ENCODE measurements around the gene SH3GL2.

Gene SH3GL2

DNA sequence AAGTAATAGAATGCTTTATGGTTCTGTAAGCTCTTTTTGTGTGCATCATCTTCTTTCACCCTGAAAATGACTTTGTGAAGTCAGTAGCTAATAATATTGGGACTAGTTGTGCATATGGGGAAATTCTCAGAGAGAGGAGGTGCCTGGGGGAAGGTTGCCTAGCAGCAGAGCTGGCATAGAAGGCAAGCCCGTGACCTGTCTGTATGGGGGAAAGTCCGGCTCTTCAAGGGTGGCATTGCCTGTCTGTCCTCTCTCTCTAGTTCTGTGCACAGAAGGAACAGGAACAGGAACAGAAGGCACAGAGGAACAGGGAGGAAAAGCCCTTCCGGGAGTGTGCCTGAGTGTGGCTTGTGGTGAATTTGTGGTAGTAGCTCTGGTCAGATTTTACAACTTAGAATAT, 33.1 kb downstream of the SH3GL2 start:
- no peak for DNase-seq

GRCh38 chr9:17613758-17614157, 34.9 kb downstream of the SH3GL2 start:
- DNase-seq: no peak

GRCh38 chr9:17614250-17614649, 35.4 kb downstream of the SH3GL2 start:
- no peak for DNase-seq

- DNase-seq: no peak
Observed at GRCh38 chr9:17614903-17615302, 36.0 kb downstream of the SH3GL2 start.

GRCh38 chr9:17622141-17622540, 43.3 kb downstream of the SH3GL2 start:
- no peak for DNase-seq

DNA sequence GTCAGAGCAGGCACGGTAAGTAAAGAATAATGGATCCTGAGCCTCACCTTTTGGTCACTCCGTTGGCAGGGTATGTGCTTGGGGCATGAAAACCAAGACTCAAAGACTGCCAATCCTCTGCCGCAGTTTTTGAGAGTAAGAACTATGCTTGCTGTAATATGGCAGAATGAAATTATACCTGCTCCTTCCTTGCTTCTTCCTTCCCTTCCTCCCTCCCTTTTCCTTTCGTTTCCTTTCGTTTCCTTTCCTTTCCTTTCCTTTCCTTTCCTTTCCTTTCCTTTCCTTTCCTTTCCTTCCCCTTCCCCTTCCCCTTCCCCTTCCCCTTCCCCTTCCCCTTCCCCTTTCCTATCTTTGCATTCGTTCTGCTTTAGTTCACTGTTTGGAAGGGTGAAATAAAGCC, 43.9 kb downstream of the SH3GL2 start:
- DNase-seq: no peak

GRCh38 chr9:17623965-17624364, 45.1 kb downstream of the SH3GL2 start:
- no peak for DNase-seq

- no peak for DNase-seq
Observed at GRCh38 chr9:17624571-17624970, 45.7 kb downstream of the SH3GL2 start.

DNA sequence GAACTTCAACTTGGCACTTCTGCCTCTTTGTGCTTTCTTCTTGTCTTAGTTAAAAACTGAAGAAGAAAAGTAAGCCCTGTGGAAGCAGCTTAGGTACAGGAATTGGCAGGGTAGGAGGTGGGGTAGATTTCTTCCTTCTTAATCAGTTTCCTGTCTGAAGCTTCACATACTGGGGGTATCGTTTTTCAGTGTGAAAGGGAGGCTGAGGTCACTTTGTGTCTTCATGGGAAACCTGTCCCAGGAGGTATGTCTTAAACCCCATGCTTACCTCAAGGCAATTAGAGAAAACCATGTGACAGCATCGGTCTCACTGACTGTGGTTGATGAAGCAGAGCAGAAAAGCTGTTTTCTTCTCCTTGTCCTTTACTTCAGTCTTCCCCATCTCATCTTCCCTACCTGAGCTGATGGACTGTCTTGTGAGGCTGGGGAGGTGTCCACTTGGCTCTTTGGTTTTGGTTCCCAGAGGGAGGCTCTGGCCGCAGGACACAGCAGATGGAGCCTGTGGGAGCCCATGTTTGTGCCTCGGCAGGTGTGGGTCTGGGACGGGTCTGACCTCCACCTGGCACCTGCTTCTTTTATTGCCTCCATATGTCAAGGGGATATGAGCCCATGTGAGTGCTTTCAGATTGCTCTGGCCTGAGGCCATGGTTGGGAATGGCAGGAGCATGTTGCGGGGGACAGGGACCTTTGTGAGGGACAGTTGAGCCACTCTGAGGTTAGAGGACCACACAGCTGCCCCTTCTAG, 47.0 kb downstream of the SH3GL2 start:
- no peak for DNase-seq

GRCh38 chr9:17627641-17628040, 48.8 kb downstream of the SH3GL2 start:
- no peak for DNase-seq

- no peak for DNase-seq
Observed at GRCh38 chr9:17628624-17629023, 49.8 kb downstream of the SH3GL2 start.

GRCh38 chr9:17630531-17630949, 51.7 kb downstream of the SH3GL2 start:
- no peak for DNase-seq

DNA sequence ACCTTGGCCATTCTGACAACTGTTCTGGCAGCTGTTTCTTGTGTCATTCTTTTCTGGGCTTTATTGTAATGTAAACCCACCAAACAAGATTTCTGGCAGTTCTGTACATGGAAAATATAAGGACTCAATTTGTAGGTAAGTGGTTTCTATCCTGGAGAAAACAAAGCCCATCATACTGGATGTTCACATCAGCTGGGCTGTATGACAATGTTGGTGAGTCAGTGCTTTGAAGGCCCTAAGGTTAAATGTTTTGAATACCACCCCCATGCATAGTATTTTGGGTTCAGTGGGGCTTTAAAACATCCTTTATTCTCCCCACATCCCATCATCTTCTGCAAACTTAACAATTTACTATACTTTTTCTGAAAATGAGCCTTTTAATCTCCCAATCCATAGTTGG, 52.5 kb downstream of the SH3GL2 start:
- DNase-seq: no peak

DNA sequence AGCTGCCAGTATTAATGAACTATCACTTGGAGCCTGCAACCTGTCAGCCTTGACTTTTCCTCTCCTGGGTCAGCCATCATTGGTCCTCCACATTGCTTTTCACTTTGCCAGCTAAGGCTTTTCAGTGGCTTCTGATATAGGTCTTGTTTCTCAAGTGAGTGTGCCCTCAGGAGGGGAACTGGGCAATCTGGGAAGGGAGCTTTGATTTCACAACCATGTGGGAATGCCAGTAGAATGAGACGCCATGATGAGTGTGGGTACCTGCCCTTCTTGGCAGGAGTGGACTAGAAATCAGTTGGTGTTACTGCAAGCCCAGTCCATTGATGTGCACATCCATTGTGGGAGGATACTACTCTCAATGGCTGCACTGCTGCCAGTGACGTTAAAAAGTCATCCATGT, 54.1 kb downstream of the SH3GL2 start:
- DNase-seq: no peak

GRCh38 chr9:17635115-17635890, 56.4 kb downstream of the SH3GL2 start:
- DNase-seq: no peak

DNA sequence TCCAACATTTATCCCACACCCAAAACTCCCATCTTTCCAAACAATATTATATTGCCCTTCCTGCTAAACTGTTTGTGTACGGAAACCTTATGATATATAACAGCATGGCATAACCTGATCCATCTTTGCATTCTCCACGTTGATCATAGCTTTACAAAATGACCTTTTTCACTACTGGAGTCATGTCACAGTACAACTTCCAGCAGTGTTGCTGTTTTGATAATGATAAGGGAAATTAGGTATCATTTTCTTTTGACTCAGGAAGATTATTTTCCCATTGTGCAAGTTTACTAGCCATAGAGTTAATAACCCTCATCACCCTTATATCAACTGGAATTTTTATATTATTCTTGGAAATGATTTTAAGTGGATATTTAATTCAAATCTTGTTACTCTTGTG, 57.5 kb downstream of the SH3GL2 start:
- DNase-seq: no peak

- DNase-seq: no peak
Observed at GRCh38 chr9:17636821-17637220, 58.0 kb downstream of the SH3GL2 start.

GRCh38 chr9:17637229-17637628, 58.4 kb downstream of the SH3GL2 start:
- no peak for DNase-seq

- no peak for DNase-seq
Observed at GRCh38 chr9:17648516-17648915, 69.7 kb downstream of the SH3GL2 start.

GRCh38 chr9:17651725-17652124, 72.9 kb downstream of the SH3GL2 start:
- DNase-seq: no peak

- no peak for DNase-seq
Observed at GRCh38 chr9:17653947-17654465, 75.1 kb downstream of the SH3GL2 start.

- DNase-seq: no peak
Observed at GRCh38 chr9:17656889-17657288, 78.0 kb downstream of the SH3GL2 start.

DNA sequence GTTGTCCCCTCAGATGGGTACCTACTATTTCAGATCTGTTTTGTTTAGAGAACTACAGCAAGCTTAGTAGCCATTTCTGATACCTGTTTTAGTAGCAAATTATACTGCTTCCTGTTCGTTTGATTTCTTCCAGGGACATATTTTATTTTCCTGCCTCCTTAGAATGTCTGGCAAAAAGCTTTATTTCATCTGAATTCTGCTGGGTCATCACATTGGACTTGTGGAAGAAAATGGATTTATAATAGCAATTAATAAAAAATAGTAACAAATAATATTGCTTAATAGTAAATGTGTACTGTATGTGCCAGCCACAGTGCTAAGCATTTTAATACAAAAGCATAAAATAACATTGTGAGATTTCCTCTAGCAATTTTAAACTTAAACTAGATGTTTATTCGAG, 79.4 kb downstream of the SH3GL2 start:
- no peak for DNase-seq

GRCh38 chr9:17660158-17660557, 81.3 kb downstream of the SH3GL2 start:
- DNase-seq: no peak

Measured in NCI-H1436 treated with DMSO at 0.1 percent for 48 hours (cell line).